Cardiac muscle cell (in vitro differentiated cells and primary cell): Measurements from ENCODE around the gene EYA2. TPM values are rescaled to one million over a fixed set of nuclear protein-coding genes. Genes with fewer than 3 reads are reported as not detected.
A peak's percentile ranks its signal among the peaks of the same experiment; 100 is the strongest.

Experiments used
- DNase-seq, 2 donors: peaks; one replicate each; pipeline versions ENCODE4 v3.0.0 to v3.0.0-alpha.2; 2010 to 2017; ENCODE audit warnings: low read depth in 1 of 2, low spot score in 1 of 2
- H3K27ac ChIP-seq: fragments of 200-600 bp; sonication (generic); 2 replicates; pipeline ENCODE4 v1.5.1; 2016
- H3K27me3 ChIP-seq: fragments of 200-600 bp; sonication (generic); 2 replicates; pipeline ENCODE4 v1.6.0; 2016; ENCODE audit warnings: control low read depth
- H3K36me3 ChIP-seq: fragments of 200-600 bp; sonication (generic); 2 replicates; pipeline ENCODE4 v1.5.1; 2016; ENCODE audit warnings: control low read depth
- H3K4me1 ChIP-seq: fragments of 200-600 bp; sonication (generic); 2 replicates; pipeline ENCODE4 v1.8.1; 2017; ENCODE audit warnings: low read depth, mild to moderate bottlenecking, mixed run types
- H3K4me3 ChIP-seq: fragments of 200-600 bp; sonication (generic); 2 replicates; pipeline ENCODE4 v1.5.1; 2016; ENCODE audit warnings: mild to moderate bottlenecking
- H3K9me3 ChIP-seq: fragments of 200-600 bp; sonication (generic); 2 replicates; pipeline ENCODE4 v1.5.1; 2017; ENCODE audit warnings: low read depth, mild to moderate bottlenecking, control low read depth
- CTCF ChIP-seq: IDR thresholded peaks from 2 replicates; pipeline ENCODE4 v1.5.1; 2012; ENCODE audit warnings: low read depth, mild to moderate bottlenecking, low read length
- polyA plus RNA-seq: library from polyadenylated mRNA; unstranded; fragments of >200 nt; fragmentation: Nextera tagmentation; extraction: Ambion mirVana; gene quantifications from 2 replicates; pipeline ENCODE4 v1.2.1, GENCODE V29; 2016
- total RNA-seq: library from RNA; depleted of rRNA; stranded (reverse); fragments of >200 nt; gene quantifications from 2 replicates; pipeline ENCODE4 v1.2.3, GENCODE V29; 2016

EYA2 gene
- total and polyA plus RNA-seq, 2 experiments from 2014 or later, result 0.30 TPM; not detected in 1

- no peaks in the 10 kb centered on the region for H3K9me3 ChIP-seq
- H3K36me3 ChIP-seq, result no peaks in the 10 kb centered on the region
- no peak overlapping the region for H3K27ac ChIP-seq
- no peaks in the 10 kb centered on the region for H3K27me3 ChIP-seq
- TF ChIP-seq CTCF, result no peak
- H3K4me1 ChIP-seq, result no peaks in the 10 kb centered on the region
- no peak overlapping the region for H3K4me3 ChIP-seq
- peak in 1 of 2 donors; percentile 61 for DNase-seq
Observed at GRCh38 chr20:47016068-47016664, 121.5 kb downstream of the EYA2 start.

GRCh38 chr20:47018381-47018780 is 123.7 kb downstream of the EYA2 start:
- Histone ChIP-seq H3K4me3 (no peak overlapping the region), H3K27me3 (no peaks in the 10 kb centered on the region), H3K27ac (no peak overlapping the region), H3K4me1 (no peaks in the 10 kb centered on the region), H3K36me3 (no peaks in the 10 kb centered on the region), H3K9me3 (no peaks in the 10 kb centered on the region)
- no peak for DNase-seq
- no peak for TF ChIP-seq CTCF

GRCh38 chr20:47019121-47019824 is 124.6 kb downstream of the EYA2 start:
- no peaks in the 10 kb centered on the region for H3K4me1 ChIP-seq
- no peaks in the 10 kb centered on the region for H3K9me3 ChIP-seq
- peaks cover 5% of the 10 kb centered on the region for H3K27me3 ChIP-seq
- no peak overlapping the region for H3K4me3 ChIP-seq
- H3K36me3 ChIP-seq, result no peaks in the 10 kb centered on the region
- H3K27ac ChIP-seq, result no peak overlapping the region
- DNase-seq, result peak; percentile 15 to 67
- no peak for TF ChIP-seq CTCF

GRCh38 chr20:47020231-47020630 is 125.6 kb downstream of the EYA2 start:
- Histone ChIP-seq H3K27ac (no peak overlapping the region), H3K9me3 (no peaks in the 10 kb centered on the region), H3K4me3 (no peak overlapping the region), H3K36me3 (no peaks in the 10 kb centered on the region), H3K4me1 (no peaks in the 10 kb centered on the region), H3K27me3 (peaks cover 5% of the 10 kb centered on the region)
- no peak for TF ChIP-seq CTCF
- no peak for DNase-seq

GRCh38 chr20:47021850-47022249 is 127.2 kb downstream of the EYA2 start:
- H3K36me3 ChIP-seq, result no peaks in the 10 kb centered on the region
- no peak overlapping the region for H3K4me3 ChIP-seq
- H3K4me1 ChIP-seq, result no peaks in the 10 kb centered on the region
- no peaks in the 10 kb centered on the region for H3K9me3 ChIP-seq
- H3K27me3 ChIP-seq, result peaks cover 5% of the 10 kb centered on the region
- H3K27ac ChIP-seq, result no peak overlapping the region
- no peak for DNase-seq
- no peak for TF ChIP-seq CTCF
